H9 (cell line): ENCODE data around the gene SRP72. TPM values are rescaled to one million over a fixed set of nuclear protein-coding genes. Genes with fewer than 3 reads are reported as not detected.
A peak's percentile ranks its signal among the peaks of the same experiment; 100 is the strongest.

Experiments
- DNase-seq: peaks from one replicate; pipeline ENCODE4 v3.0.0-alpha.2; 2017
- H2AFZ ChIP-seq: one replicate; pipeline ENCODE4 v1.6.1; 2013; ENCODE audit warnings: mild to moderate bottlenecking, low read length, control low read depth, moderate library complexity
- H2AK5ac ChIP-seq: 2 replicates; pipeline ENCODE4 v1.6.1; 2013; ENCODE audit warnings: low read length, control low read depth, mixed read lengths; ENCODE audit not compliant: insufficient read length
- H2BK120ac ChIP-seq: one replicate; pipeline ENCODE4 v1.6.1; 2013; ENCODE audit warnings: low read depth, mild to moderate bottlenecking, low read length, control low read depth, inconsistent platforms; ENCODE audit not compliant: poor library complexity, severe bottlenecking
- H2BK12ac ChIP-seq: 2 replicates; pipeline ENCODE4 v1.6.1; 2013; ENCODE audit warnings: low read length, control low read depth, mixed read lengths, low read depth; ENCODE audit not compliant: insufficient read length
- H2BK15ac ChIP-seq: 2 replicates; pipeline ENCODE4 v1.6.1; 2013; ENCODE audit warnings: low read depth, low read length, control low read depth
- H2BK20ac ChIP-seq: one replicate; pipeline ENCODE4 v1.6.1; 2013; ENCODE audit warnings: low read depth, mild to moderate bottlenecking, low read length, control low read depth, inconsistent platforms; ENCODE audit not compliant: poor library complexity, severe bottlenecking
- H2BK5ac ChIP-seq: 2 replicates; pipeline ENCODE4 v1.6.1; 2013; ENCODE audit warnings: low read length, control low read depth, mixed read lengths; ENCODE audit not compliant: insufficient read length
- H3K14ac ChIP-seq: 2 replicates; pipeline ENCODE4 v1.6.1; 2013; ENCODE audit warnings: low read length, control low read depth; ENCODE audit not compliant: insufficient read depth
- H3K18ac ChIP-seq: 2 replicates; pipeline ENCODE4 v1.6.1; 2013; ENCODE audit warnings: low read depth, mild to moderate bottlenecking, mixed read lengths, low read length, control low read depth; ENCODE audit not compliant: insufficient read length
- H3K23ac ChIP-seq: 2 replicates; pipeline ENCODE4 v1.6.1; 2013; ENCODE audit warnings: low read length, control low read depth, mixed read lengths, low read depth; ENCODE audit not compliant: insufficient read length
- H3K23me2 ChIP-seq: 2 replicates; pipeline ENCODE4 v1.6.1; 2013; ENCODE audit warnings: low read depth, mild to moderate bottlenecking, mixed read lengths, low read length, control low read depth; ENCODE audit not compliant: insufficient read length, poor library complexity, severe bottlenecking
- H3K27ac ChIP-seq: 2 replicates; pipeline ENCODE4 v1.5.1; 2013; ENCODE audit warnings: low read length, control low read depth, mixed read lengths, low read depth; ENCODE audit not compliant: insufficient read length
- H3K27me3 ChIP-seq: 2 replicates; pipeline ENCODE4 v1.6.1; 2013; ENCODE audit warnings: low read length, control low read depth, inconsistent platforms; ENCODE audit not compliant: insufficient read depth
- H3K4ac ChIP-seq: 2 replicates; pipeline ENCODE4 v1.6.1; 2013; ENCODE audit warnings: low read depth, mild to moderate bottlenecking, control low read depth, inconsistent platforms, low read length, moderate library complexity
- H3K4me1 ChIP-seq: 2 replicates; pipeline ENCODE4 v1.6.1; 2013; ENCODE audit warnings: low read length, control low read depth, inconsistent platforms; ENCODE audit not compliant: insufficient read depth
- H3K4me2 ChIP-seq: 2 replicates; pipeline ENCODE4 v1.6.1; 2013; ENCODE audit warnings: low read length, control low read depth, mixed read lengths; ENCODE audit not compliant: insufficient read length, insufficient read depth
- H3K56ac ChIP-seq: 2 replicates; pipeline ENCODE4 v1.6.1; 2013; ENCODE audit warnings: low read depth, mild to moderate bottlenecking, mixed read lengths, low read length, control low read depth; ENCODE audit not compliant: insufficient read length
- H3K79me1 ChIP-seq: 2 replicates; pipeline ENCODE4 v1.6.1; 2013; ENCODE audit warnings: low read depth, mild to moderate bottlenecking, moderate library complexity, low read length, control low read depth, inconsistent platforms; ENCODE audit not compliant: insufficient read depth, poor library complexity, severe bottlenecking
- H3K79me2 ChIP-seq: 2 replicates; pipeline ENCODE4 v1.6.1; 2013; ENCODE audit warnings: low read length, control low read depth, inconsistent platforms; ENCODE audit not compliant: insufficient read depth
- H3K9ac ChIP-seq: 2 replicates; pipeline ENCODE4 v1.6.1; 2013; ENCODE audit warnings: low read length, control low read depth, mixed read lengths; ENCODE audit not compliant: insufficient read length; ENCODE audit errors: extremely low read depth
- H3K9me3 ChIP-seq: one replicate; pipeline ENCODE4 v1.6.1; 2013; ENCODE audit warnings: low read depth, low read length, inconsistent platforms; ENCODE audit not compliant: control insufficient read depth
- H3T11ph ChIP-seq: one replicate; pipeline ENCODE4 v1.6.1; 2013; ENCODE audit warnings: mild to moderate bottlenecking, low read length, control low read depth, inconsistent platforms
- H4K20me1 ChIP-seq: one replicate; pipeline ENCODE4 v1.6.1; 2013; ENCODE audit not compliant: control insufficient read depth, insufficient read length, insufficient read depth
- H4K5ac ChIP-seq: 2 replicates; pipeline ENCODE4 v1.6.1; 2013; ENCODE audit warnings: low read depth, mild to moderate bottlenecking, mixed read lengths, low read length, control low read depth; ENCODE audit not compliant: insufficient read length
- H4K8ac ChIP-seq: replicated peaks from 2 replicates; pipeline ENCODE4 v1.6.1; 2013; ENCODE audit warnings: low read length, control low read depth, mixed read lengths, low read depth; ENCODE audit not compliant: insufficient read length
- H4K91ac ChIP-seq: 2 replicates; pipeline ENCODE4 v1.6.1; 2013; ENCODE audit warnings: low read depth, mild to moderate bottlenecking, moderate library complexity, mixed read lengths, low read length, control low read depth; ENCODE audit not compliant: insufficient read length
- H3K27ac Mint-ChIP-seq, 3 experiments: 2 replicates in 2 of 3; 3 replicates in 1 of 3; pipeline ENCODE4 v1.8.0; 2020 to 2021; ENCODE audit warnings: mixed read lengths in 3 of 3, mild to moderate bottlenecking in 1 of 3, moderate library complexity in 1 of 3
- H3K27me3 Mint-ChIP-seq: 2 replicates; pipeline ENCODE4 v1.8.0; 2021; ENCODE audit warnings: low read depth, mild to moderate bottlenecking, moderate library complexity, mixed read lengths
- H3K36me3 Mint-ChIP-seq, 3 experiments: 2 replicates in 2 of 3; 3 replicates in 1 of 3; pipeline ENCODE4 v1.8.0; 2020 to 2021; ENCODE audit warnings: low read depth in 3 of 3, mixed read lengths in 3 of 3; ENCODE audit not compliant: insufficient read depth in 1 of 3
- H3K4me1 Mint-ChIP-seq, 2 experiments: 2 replicates each; pipeline ENCODE4 v1.8.0; 2020; ENCODE audit warnings: mixed read lengths in 2 of 2
- H3K4me3 Mint-ChIP-seq, 2 experiments: 2 replicates in 1 of 2; 3 replicates in 1 of 2; pipeline ENCODE4 v1.8.0; 2020 to 2021; ENCODE audit warnings: mild to moderate bottlenecking in 2 of 2, mixed read lengths in 2 of 2, moderate library complexity in 1 of 2
- H3K9me3 Mint-ChIP-seq, 2 experiments: 2 replicates in 1 of 2; 3 replicates in 1 of 2; pipeline ENCODE4 v1.8.0; 2020; ENCODE audit warnings: mild to moderate bottlenecking in 2 of 2, mixed read lengths in 2 of 2, moderate library complexity in 1 of 2
- CTCF ChIP-seq: fragments of 200-600 bp; sonication (generic); conservative IDR thresholded peaks from 3 replicates; pipeline ENCODE4 v1.8.0; 2021; ENCODE audit warnings: antibody characterized with exemption, mild to moderate bottlenecking
- WGBS: extraction: QIAGEN DNeasy Blood & Tissue Kit; methylation state at CpG from one replicate; pipeline ENCODE4 v1.1.7; 2013; ENCODE audit warnings: missing lambda C conversion rate, low lambda C conversion rate, mixed read lengths; ENCODE audit not compliant: insufficient read length; ENCODE audit errors: extremely low coverage; 5-methylcytosine and 5-hydroxymethylcytosine counted together
- total RNA-seq: library from RNA; stranded (reverse); gene quantifications from 2 replicates; pipeline ENCODE4 v1.2.1, GENCODE V29; 2021

The SRP72 gene
- total RNA-seq, 1 experiment from 2014 or later, result 141 TPM

- no peak overlapping the region for H2BK12ac ChIP-seq
- H3K18ac ChIP-seq, result no peak overlapping the region
- peaks cover 10% of the 10 kb centered on the region; the same call in 1 of the 2 replicates for H3K79me2 ChIP-seq
- no CpG with 5 or more reads among the region's 8 CpGs for WGBS
- no peak for DNase-seq
- no peaks in the 10 kb centered on the region for H3K4me1 ChIP-seq
- H2BK15ac ChIP-seq, result no peak overlapping the region
- no peak overlapping the region for H2BK20ac ChIP-seq
- Mint-ChIP-seq H3K4me1 (peaks cover 28 to 35% of the 10 kb centered on the region in 2 experiments), H3K36me3 (peaks cover 14 to 40% (median 20%) of the 10 kb centered on the region in 3 experiments), H3K27ac (peak overlapping the region; percentile 97 to 100 (median 97)), H3K27me3 (peaks cover 2% of the 10 kb centered on the region; the same call in 1 of the 2 replicates), H3K9me3 (peaks cover 0 to 4% of the 10 kb centered on the region in 2 experiments; a peak in 1 of 5 replicates), H3K4me3 (peak overlapping the region; percentile 95 to 97)
- H2BK120ac ChIP-seq, result no peak overlapping the region
- H3K27me3 ChIP-seq, result no peaks in the 10 kb centered on the region
- peak overlapping the region; percentile 4 for H4K8ac ChIP-seq
- peaks cover 9% of the 10 kb centered on the region for H3K23me2 ChIP-seq
- peaks cover 2% of the 10 kb centered on the region for H3K79me1 ChIP-seq
- H2BK5ac ChIP-seq, result no peak overlapping the region
- H4K91ac ChIP-seq, result no peak overlapping the region
- H3K9ac ChIP-seq, result peak overlapping the region; percentile 95
- no peaks in the 10 kb centered on the region for H4K20me1 ChIP-seq
- peak overlapping the region; percentile 65 for H3K4me2 ChIP-seq
- H3K27ac ChIP-seq, result no peak overlapping the region
- H3K23ac ChIP-seq, result no peak overlapping the region
- no peak overlapping the region for H2AFZ ChIP-seq
- TF ChIP-seq CTCF, result no peak
- H3K9me3 ChIP-seq, result no peaks in the 10 kb centered on the region
- H3T11ph ChIP-seq, result no peak overlapping the region
- H3K56ac ChIP-seq, result no peak overlapping the region
- H3K4ac ChIP-seq, result no peak overlapping the region
- peak overlapping the region; percentile 91; the same call in 1 of the 2 replicates for H3K14ac ChIP-seq
- no peak overlapping the region for H2AK5ac ChIP-seq
- H4K5ac ChIP-seq, result no peak overlapping the region
Observed at GRCh38 chr4:56466910-56467283, 520 bp upstream of the SRP72 start.
